H1 (cell line): ENCODE data around the gene SLX4IP. TPM values are rescaled to one million over a fixed set of nuclear protein-coding genes. Genes with fewer than 3 reads are reported as not detected.

Source experiments
- EGR1 ChIP-seq: IDR thresholded peaks from 2 replicates; pipeline ENCODE4 v1.6.1; 2011; ENCODE audit warnings: low read depth, low read length, borderline replicate concordance
- MAX ChIP-seq: IDR thresholded peaks from 2 replicates; pipeline ENCODE4 v1.6.1; 2012; ENCODE audit warnings: inconsistent platforms
- RXRA ChIP-seq: IDR thresholded peaks from 2 replicates; pipeline ENCODE4 v1.6.1; 2011; ENCODE audit warnings: low read depth, mild to moderate bottlenecking, low read length, moderate library complexity; ENCODE audit not compliant: insufficient read depth
- TBP ChIP-seq: IDR thresholded peaks from 2 replicates; pipeline ENCODE4 v1.6.1; 2011; ENCODE audit warnings: low read depth, low read length, improper control_type of control experiment
- polyA plus RNA-seq, 7 experiments: library from polyadenylated mRNA; depleted of rRNA in 3 of 7; stranded (reverse) in 5 of 7; unstranded in 2 of 7; fragments of >200 nt in 5 of 7; fragments of 200-250 nt in 2 of 7; gene quantifications; 1 replicate in 5 of 7; 2 replicates in 1 of 7; 4 replicates in 1 of 7; pipeline versions ENCODE4 v1.2.1 to v1.2.3, GENCODE V29; 2011 to 2013; ENCODE audit warnings: missing spikeins in 2 of 7, mixed read lengths in 2 of 7
- total RNA-seq: library from RNA; stranded (reverse); fragmentation: NEBNext Ultra II Directional; extraction: Animal tissue kit (Norgen Biotek cat#: 25700); gene quantifications from 2 replicates; pipeline ENCODE4 v1.2.1, GENCODE V29; 2021

The SLX4IP gene
- total and polyA plus RNA-seq, 2 of the 8 experiments (the other 6 are each of a cell fraction or from before 2014, with no cell fraction given): 2.4 to 8.7 TPM

GRCh38 chr20:10657453-10657852 is 222.3 kb downstream of the SLX4IP start (continued):
- TF ChIP-seq MAX: no peak
- TF ChIP-seq RXRA: no peak
- TF ChIP-seq EGR1: no peak
- no peak for TF ChIP-seq TBP
